Measurements from ENCODE around the gene HOXA4.

Gene HOXA4

DNA sequence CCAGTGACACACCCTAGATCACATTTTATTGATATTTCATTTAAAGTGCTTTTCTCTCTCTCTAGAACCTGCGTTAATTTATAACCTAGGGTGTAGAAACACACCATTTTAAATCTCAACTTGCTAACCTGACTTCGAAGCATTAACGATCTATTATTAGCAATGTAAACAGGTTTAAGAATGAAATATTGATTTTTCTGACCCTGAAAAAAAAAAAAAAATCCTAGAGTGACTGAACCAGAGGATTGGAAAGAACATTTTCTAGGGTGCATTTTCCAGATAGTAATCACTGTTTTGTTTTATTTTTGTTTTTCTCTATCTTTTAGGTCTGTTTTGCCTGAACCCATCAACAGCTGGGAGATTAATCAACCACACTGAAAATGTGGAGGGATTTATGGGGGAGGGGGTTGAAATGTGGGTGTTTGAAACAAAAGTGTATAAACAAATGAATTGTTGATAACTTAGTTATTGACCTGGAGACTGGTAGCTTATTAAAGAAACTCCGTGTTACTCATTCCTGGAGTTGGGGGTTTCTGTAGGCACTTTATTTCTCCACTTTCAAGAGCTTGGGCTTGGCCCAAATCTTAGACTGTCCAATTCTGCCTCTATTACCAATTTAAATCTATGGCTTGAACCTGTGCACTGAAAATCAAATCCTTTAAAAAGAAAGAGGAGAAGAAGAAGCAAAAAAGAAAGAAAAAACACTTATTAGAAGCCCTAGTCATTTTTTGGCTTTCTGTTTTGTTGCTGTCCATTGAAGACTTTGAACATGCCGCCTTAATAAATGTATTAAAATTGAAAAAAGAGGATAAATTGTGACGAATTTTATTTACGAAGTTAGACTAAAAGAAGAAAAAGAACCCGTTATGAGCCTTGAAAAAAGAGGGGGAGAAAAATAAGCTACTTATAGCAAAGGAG is 30.8 kb downstream of the HOXA4 start:
- peaks cover 33% of the 10 kb centered on the region for H3K27me3 ChIP-seq (replicated peaks; ENCODE audit: insufficient read depth, low read length)
- H3K4me1 ChIP-seq (ENCODE audit: low read length), result no peaks in the 10 kb centered on the region
- H3K79me2 ChIP-seq (ENCODE audit: low read length), result no peaks in the 10 kb centered on the region
- H4K20me1 ChIP-seq (ENCODE audit: insufficient read depth, low read length), result no peaks in the 10 kb centered on the region
- H3K9me3 ChIP-seq (replicated peaks; ENCODE audit: insufficient read depth, low read length), result no peaks in the 10 kb centered on the region
- no peak overlapping the region for H3K9ac ChIP-seq (ENCODE audit: low read length)
- no peak for DNase-seq
- no peak overlapping the region for H3K4me2 ChIP-seq (ENCODE audit: low read depth, low read length)
- H3K9me2 ChIP-seq (replicated peaks; ENCODE audit: insufficient read depth, low read length), result no peaks in the 10 kb centered on the region
- no peaks in the 10 kb centered on the region for H3F3A ChIP-seq (ENCODE audit: insufficient read depth, low read length)
- no peak overlapping the region for H3K27ac ChIP-seq (ENCODE audit: low read length)
- no peak for TF ChIP-seq CTCF (IDR thresholded peaks at IDR 0.05; ENCODE audit: low read length)
- TF ChIP-seq EZH2phosphoT487 (IDR thresholded peaks at IDR 0.05; ENCODE audit: low read length), result no peak
- no peaks in the 10 kb centered on the region for H3K36me3 ChIP-seq (replicated peaks; ENCODE audit: insufficient read depth, low read length)
- no peak overlapping the region for H3K4me3 ChIP-seq (ENCODE audit: low read length)
- no peak overlapping the region for H2AFZ ChIP-seq (ENCODE audit: low read length)

DNA sequence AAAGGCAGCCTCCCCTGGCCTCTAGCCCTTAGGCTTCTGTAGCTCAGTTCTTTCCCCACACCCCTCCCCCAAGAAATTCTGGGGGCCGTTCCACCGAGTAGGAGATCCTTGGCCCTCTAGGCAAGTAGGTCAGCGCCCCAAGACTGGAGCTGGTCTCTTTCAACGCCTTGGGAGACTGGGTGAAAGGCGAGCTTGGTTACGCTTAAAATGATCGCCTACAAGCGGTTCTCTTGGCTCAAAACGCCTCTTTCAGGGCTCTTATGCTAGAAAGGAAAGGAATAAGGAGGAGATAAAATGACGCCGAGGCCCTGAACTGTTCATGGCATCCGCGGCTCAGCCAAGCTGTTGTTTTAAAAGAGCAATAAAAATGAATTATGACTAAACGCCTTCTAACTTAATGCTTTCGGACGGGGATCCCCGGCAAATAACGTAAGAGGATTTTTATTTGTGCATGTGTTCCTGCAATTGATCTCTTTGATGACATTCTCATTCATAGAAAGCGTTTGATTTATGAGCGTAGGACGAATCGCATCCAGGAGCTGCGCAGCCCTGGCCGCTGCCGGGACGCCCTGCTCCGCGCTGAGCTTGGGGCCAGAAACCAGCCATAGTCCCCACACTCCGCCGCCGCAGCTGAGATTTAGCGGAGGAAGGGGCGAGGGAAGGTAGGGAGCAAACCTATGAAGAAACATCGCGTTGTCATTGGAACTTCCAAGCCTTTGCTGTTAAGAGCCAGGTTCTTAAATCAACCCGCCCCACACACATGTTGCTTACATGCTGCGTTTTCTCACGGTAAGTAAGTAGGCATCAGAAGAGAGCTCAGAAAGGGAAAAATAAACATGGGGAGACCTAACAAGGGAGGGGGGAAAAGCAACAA is 31.7 kb downstream of the HOXA4 start:
- Histone ChIP-seq H3K36me3 (replicated peaks; ENCODE audit: insufficient read depth, low read length) (no peaks in the 10 kb centered on the region), H3K9me2 (replicated peaks; ENCODE audit: insufficient read depth, low read length) (no peaks in the 10 kb centered on the region), H3K4me3 (ENCODE audit: low read length) (no peak overlapping the region), H3K9ac (ENCODE audit: low read length) (no peak overlapping the region), H3K4me1 (ENCODE audit: low read length) (no peaks in the 10 kb centered on the region), H3F3A (ENCODE audit: insufficient read depth, low read length) (no peaks in the 10 kb centered on the region), H4K20me1 (ENCODE audit: insufficient read depth, low read length) (no peaks in the 10 kb centered on the region), H2AFZ (ENCODE audit: low read length) (no peak overlapping the region), H3K79me2 (ENCODE audit: low read length) (no peaks in the 10 kb centered on the region), H3K27ac (ENCODE audit: low read length) (no peak overlapping the region), H3K9me3 (replicated peaks; ENCODE audit: insufficient read depth, low read length) (no peaks in the 10 kb centered on the region), H3K4me2 (ENCODE audit: low read depth, low read length) (no peak overlapping the region), H3K27me3 (replicated peaks; ENCODE audit: insufficient read depth, low read length) (peaks cover 28% of the 10 kb centered on the region)
- no peak for DNase-seq
- TF ChIP-seq CTCF (IDR thresholded peaks at IDR 0.05; ENCODE audit: low read length) (no peak), EZH2phosphoT487 (IDR thresholded peaks at IDR 0.05; ENCODE audit: low read length) (no peak), EZH2 (optimal IDR thresholded peaks at IDR 0.05; ENCODE audit: low read depth, low read length) (no peak)

DNA sequence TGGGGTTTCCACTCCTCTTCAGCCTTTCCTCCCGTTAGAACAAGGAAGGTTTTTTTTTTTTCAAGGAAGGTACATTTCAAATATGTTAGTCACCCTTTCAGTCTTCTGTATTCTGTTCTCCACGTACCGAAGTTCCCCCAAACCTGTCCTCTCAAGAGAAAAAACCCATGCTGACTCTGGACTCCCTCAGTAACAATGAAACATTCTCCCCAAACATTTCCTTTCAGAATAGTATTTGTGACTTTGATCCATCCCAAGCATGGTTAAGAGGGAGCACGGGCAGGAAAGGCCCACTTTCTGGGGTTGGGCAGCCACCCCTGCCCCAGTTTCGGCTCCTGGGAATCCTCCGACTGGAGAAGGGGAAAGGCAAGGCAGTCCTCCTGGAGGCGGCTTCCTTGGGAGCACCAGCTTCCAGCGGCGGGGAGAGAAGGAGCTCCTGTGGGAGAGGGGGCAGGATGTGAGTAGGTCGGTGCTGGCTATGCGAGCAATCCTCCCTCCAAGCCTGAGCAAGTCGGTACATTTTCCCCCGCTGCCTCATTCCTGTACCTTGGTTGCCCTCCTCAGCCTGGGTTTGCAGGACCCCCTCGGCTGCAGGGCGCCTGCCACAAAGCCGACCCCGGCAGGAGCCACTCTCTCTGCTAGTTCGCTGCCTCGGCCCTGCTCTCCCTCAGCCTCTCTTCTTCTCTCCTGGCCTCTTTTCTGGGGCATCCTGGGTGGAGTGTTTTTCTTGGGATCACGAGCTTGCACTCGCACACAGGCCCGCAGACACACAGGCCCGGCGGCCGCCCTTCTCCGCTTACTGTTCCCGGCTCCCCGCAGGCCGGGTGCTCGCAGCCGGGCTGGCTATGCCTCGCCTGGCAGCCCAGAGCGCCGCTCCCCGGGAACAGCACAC is 32.6 kb downstream of the HOXA4 start:
- Histone ChIP-seq H3K9me3 (replicated peaks; ENCODE audit: insufficient read depth, low read length) (no peaks in the 10 kb centered on the region), H3K36me3 (replicated peaks; ENCODE audit: insufficient read depth, low read length) (no peaks in the 10 kb centered on the region), H3K4me2 (ENCODE audit: low read depth, low read length) (no peak overlapping the region), H3K4me1 (ENCODE audit: low read length) (no peaks in the 10 kb centered on the region), H3K9ac (ENCODE audit: low read length) (no peak overlapping the region), H3K9me2 (replicated peaks; ENCODE audit: insufficient read depth, low read length) (no peaks in the 10 kb centered on the region), H2AFZ (ENCODE audit: low read length) (no peak overlapping the region), H3K79me2 (ENCODE audit: low read length) (no peaks in the 10 kb centered on the region), H3F3A (ENCODE audit: insufficient read depth, low read length) (no peaks in the 10 kb centered on the region), H4K20me1 (ENCODE audit: insufficient read depth, low read length) (no peaks in the 10 kb centered on the region), H3K27me3 (replicated peaks; ENCODE audit: insufficient read depth, low read length) (peaks cover 21% of the 10 kb centered on the region), H3K27ac (ENCODE audit: low read length) (no peak overlapping the region), H3K4me3 (ENCODE audit: low read length) (no peak overlapping the region)
- TF ChIP-seq EZH2phosphoT487 (IDR thresholded peaks at IDR 0.05; ENCODE audit: low read length), result no peak
- TF ChIP-seq EZH2 (optimal IDR thresholded peaks at IDR 0.05; ENCODE audit: low read depth, low read length), result no peak
- no peak for TF ChIP-seq CTCF (IDR thresholded peaks at IDR 0.05; ENCODE audit: low read length)
- no peak for DNase-seq
